HPDE6-E6E7 (cell line): ENCODE data around the gene SYDE1.
"Not testable (repeated sequence)": the region's sequence is repeated elsewhere in the genome, so short reads cannot be mapped to it uniquely, and the experiment has no call there.

Source experiments
- DNase-seq: peaks from one replicate; pipeline ENCODE4 v3.0.0; 2011; ENCODE audit warnings: missing footprints; ENCODE audit errors: extremely low spot score

Gene SYDE1

GRCh38 chr19:15107061-15108010 lies at the start of gene SYDE1:
Gene SYDE1 (plus strand): TSS chr19:15107401. CDS start chr19:15107434, 33 bp downstream.
- no peak for DNase-seq

GRCh38 chr19:15062036-15062435 lies 45.2 kb upstream of the SYDE1 start:
- DNase-seq, result no peak

- DNase-seq, result not testable (repeated sequence)
Observed at GRCh38 chr19:15070386-15070785, 36.8 kb upstream of the SYDE1 start.

GRCh38 chr19:15072930-15073647 lies 34.1 kb upstream of the SYDE1 start:
- no peak for DNase-seq

GRCh38 chr19:15074371-15074770 lies 32.8 kb upstream of the SYDE1 start:
- no peak for DNase-seq

- no peak for DNase-seq
Observed at GRCh38 chr19:15075806-15076205, 31.4 kb upstream of the SYDE1 start.

GRCh38 chr19:15080002-15080401 lies 27.2 kb upstream of the SYDE1 start:
- not testable (repeated sequence) for DNase-seq

- DNase-seq, result no peak
Observed at GRCh38 chr19:15081911-15082310, 25.3 kb upstream of the SYDE1 start, which contains the start of gene OR1I1. Gene OR1I1 (plus strand): TSS chr19:15082211. CDS start chr19:15087066, 4,855 bp downstream.

GRCh38 chr19:15087182-15087581 lies 20.0 kb upstream of the SYDE1 start:
- DNase-seq, result no peak

GRCh38 chr19:15091918-15092753 lies 15.1 kb upstream of the SYDE1 start:
- DNase-seq, result no peak

- no peak for DNase-seq
Observed at GRCh38 chr19:15093001-15093400, 14.2 kb upstream of the SYDE1 start.

GRCh38 chr19:15096223-15096622 lies 11.0 kb upstream of the SYDE1 start:
- no peak for DNase-seq

- not testable (repeated sequence) for DNase-seq
Observed at GRCh38 chr19:15097980-15098379, 9.2 kb upstream of the SYDE1 start.

- no peak for DNase-seq
Observed at GRCh38 chr19:15098460-15098859, 8.7 kb upstream of the SYDE1 start.

GRCh38 chr19:15099017-15099582 lies 8.1 kb upstream of the SYDE1 start:
- DNase-seq, result no peak

GRCh38 chr19:15101479-15102082 lies 5.6 kb upstream of the SYDE1 start:
- no peak for DNase-seq

- DNase-seq, result no peak
Observed at GRCh38 chr19:15104003-15104402, 3.2 kb upstream of the SYDE1 start.

- no peak for DNase-seq
Observed at GRCh38 chr19:15104411-15104810, 2.8 kb upstream of the SYDE1 start.

- DNase-seq, result no peak
Observed at GRCh38 chr19:15105044-15105443, 2.2 kb upstream of the SYDE1 start.

GRCh38 chr19:15108145-15108844 lies 1.1 kb downstream of the SYDE1 start:
- DNase-seq, result no peak
